Nucleus accumbens (tissue), 56 donors: Measurements from ENCODE around the gene ARHGAP19.
"Not testable (repeated sequence)": the region's sequence is repeated elsewhere in the genome, so short reads cannot be mapped to it uniquely, and the experiment has no call there.

ENCODE experiments used
- DNase-seq, 56 donors: peaks; one replicate each; lab custom pipeline; 2025; lab: John Stamatoyannopoulos, UW

The ARHGAP19 gene

DNA sequence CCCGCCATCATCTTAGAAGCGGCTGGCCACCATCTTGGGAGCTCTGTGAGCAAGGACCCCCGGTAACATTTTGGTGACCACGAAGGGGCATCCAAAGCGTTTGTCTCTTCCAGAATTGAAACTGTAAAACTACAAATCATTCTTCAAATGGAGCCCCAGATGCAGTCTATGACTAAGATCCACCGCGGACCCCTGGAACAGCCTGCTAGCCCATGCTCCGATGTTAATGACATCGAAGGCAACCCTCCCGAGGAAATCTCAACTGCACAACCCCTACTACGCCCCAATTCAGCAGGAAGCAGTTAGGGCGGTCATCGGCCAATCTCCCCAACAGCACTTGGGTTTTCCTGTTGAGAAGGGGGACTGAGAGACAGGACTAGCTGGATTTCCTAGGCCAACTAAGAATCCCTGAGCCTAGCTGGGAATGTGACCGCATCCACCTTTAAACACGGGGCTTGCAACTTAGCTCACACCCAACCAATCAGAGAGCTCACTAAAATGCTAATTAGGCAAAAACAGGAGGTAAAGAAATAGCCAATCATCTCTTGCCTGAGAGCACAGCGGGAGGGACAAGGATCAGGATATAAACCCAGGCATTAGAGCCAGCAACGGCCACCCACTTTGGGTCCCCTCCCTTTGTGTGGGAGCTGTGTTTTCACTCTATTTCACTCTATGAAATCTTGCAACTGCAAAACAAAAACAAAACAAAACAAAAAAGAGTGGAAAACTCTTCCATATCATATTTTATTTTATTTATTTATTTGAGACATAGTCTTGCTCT is 1.7 kb downstream of the ARHGAP19 start:
- not testable (repeated sequence) for DNase-seq

- DNase-seq: not testable (repeated sequence)
Observed at GRCh38 chr10:97290076-97290475, 2.4 kb downstream of the ARHGAP19 start.

DNA sequence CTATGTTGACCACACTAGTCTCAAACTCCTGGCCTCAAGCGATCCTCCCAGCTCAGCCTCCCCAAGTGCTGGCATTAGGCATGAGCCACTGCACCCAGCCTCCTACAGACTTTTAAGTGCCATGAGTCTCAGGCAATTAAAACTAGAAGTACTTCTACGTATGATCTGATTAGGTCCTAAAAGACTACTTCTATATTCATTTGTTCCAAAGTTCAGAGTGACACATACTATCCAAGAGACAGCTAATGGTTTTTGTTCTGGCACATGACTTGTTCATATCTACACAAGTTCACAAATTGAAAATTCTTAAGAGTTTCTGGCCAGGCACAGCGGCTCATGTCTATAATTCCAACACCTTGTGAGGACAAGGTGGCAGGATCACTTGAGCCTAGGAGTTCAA is 11.7 kb downstream of the ARHGAP19 start:
- DNase-seq: no peak

- no peak for DNase-seq
Observed at GRCh38 chr10:97279121-97279815, 13.2 kb downstream of the ARHGAP19 start.

GRCh38 chr10:97278491-97278989 is 13.9 kb downstream of the ARHGAP19 start:
- no peak for DNase-seq

- DNase-seq: no peak
Observed at GRCh38 chr10:97277551-97277950, 14.9 kb downstream of the ARHGAP19 start.

DNA sequence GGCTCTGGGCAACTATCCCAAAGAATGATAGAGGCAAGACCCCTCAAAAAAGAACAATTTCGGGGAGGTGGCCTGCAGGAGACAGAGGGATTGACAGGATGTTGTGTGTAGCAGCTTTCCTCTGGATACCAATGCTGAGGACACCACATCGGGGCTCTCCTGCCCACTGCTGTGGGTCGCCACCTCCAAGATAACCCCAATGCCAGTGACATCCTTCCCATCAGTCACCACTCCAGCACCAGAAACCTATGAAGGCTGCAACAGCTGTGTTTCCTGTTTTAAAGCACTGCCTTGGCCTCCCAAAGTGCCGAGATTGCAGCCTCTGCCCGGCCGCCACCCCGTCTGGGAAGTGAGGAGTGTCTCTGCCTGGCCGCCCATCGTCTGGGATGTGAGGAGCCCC is 17.6 kb downstream of the ARHGAP19 start:
- DNase-seq: no peak

DNA sequence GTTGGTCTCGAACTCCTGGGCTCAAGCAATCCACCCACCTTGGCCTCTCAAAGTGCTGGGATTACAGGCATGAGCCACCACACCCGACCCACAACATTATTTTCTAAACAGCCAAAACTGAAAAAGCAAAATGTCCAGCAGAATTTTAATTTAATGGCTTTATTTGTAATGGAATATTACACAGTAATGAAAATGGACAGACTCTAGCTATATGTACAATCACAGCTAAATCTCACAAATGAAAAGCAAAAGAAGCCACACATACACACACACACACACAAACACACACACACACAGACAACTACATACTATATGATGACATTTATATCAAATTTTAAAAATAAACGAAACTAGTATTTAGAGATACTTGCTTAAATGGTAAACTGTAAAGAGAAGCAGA is 18.7 kb downstream of the ARHGAP19 start:
- no peak for DNase-seq

- DNase-seq: no peak
Observed at GRCh38 chr10:97270523-97271154, 21.8 kb downstream of the ARHGAP19 start.

GRCh38 chr10:97267671-97268070 is 24.8 kb downstream of the ARHGAP19 start:
- no peak for DNase-seq

- not testable (repeated sequence) for DNase-seq
Observed at GRCh38 chr10:97265095-97265494, 27.3 kb downstream of the ARHGAP19 start.

- DNase-seq: no peak
Observed at GRCh38 chr10:97263971-97264370, 28.5 kb downstream of the ARHGAP19 start.

DNA sequence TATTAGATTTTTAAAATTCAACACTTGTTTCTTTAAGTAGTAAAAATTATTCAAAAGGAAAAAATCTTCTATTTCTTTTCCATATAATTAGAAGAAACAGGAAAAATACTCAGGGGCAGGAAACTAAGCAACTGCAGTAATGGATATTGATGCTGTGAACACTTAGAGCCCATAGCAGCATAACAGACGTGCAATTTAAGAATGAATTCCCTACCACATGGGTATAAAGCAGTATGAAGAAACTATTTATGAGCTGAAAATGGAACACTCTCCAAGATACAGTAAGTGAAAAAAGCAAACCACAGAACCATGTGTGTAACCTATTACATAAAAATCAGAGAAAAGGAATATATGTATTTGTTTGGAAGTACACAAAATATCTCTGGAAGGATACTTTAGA is 30.8 kb downstream of the ARHGAP19 start:
- DNase-seq: no peak

DNA sequence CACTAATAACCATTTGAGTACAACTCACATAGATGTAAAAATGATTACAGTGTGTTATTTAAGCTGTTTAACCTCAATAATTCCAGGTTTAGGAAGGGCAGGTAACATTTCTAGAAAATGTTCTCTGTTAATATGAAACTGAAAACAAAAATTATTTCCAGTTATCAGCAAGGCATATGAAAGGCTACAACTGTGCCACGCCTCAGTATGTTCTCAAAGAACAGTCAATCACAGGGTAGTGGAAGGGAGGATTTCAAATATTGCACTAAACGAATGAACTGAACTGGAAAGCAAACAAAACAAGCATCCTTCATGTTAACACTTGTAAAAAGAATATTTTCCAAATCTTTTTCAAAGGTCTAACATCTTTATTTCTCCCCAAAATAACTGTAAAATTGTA is 31.3 kb downstream of the ARHGAP19 start:
- no peak for DNase-seq

GRCh38 chr10:97259119-97259518 is 33.3 kb downstream of the ARHGAP19 start:
- no peak for DNase-seq

GRCh38 chr10:97256356-97256755 is 36.1 kb downstream of the ARHGAP19 start:
- DNase-seq: no peak

DNA sequence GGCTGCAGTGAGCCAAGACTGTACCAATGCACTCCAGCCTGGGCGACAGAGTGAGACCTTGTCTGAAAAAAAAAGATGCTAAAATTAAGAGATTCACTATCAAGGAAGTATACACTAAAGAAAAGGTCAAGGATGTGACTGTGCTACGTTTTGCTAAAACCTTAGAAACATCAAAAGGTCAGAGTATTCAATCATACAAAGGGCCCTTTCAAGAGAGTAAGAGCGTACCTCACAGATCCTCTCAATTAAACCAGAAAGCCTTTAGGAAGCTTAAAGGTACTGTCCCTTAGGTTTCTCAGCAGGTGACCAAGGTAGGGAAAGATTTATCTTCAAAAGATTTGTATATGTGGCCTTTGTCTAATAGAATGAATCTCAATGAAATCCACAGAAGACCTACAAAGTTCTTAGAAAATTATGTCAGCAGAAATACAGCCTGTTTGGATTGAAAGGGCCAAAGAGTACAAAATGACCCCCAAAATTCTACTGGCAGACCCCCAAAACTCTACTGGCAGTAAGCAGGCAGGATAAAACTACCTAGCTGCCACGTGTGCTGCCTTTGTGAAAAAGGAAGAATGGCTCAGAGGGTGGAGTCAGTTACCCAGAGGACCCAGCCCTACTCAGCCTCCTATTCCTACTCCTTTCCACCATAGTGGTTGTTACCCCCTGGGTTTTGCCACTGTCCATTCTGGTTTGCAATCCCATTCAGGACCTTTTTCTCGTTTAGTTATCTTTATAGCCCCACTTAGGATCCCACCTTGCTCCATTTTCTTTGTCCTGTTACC is 36.7 kb downstream of the ARHGAP19 start:
- no peak for DNase-seq

DNA sequence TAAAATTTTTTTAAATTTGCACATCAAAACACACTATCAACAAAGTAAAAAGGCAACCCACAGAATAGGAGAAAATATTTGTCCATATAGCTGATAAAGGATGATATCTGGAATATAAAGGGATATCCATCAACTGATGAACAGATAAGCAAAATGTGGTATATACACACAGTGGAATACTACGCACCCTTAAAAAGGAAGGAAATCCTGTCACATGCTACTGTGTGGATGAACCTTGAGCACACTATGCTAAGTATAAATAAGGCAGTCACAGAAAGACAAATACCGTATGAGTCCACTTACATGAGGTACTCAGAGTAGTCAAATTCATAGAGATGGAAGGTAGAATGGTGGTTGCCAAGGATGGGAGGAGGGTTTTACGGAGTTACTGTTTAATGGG is 37.7 kb downstream of the ARHGAP19 start:
- DNase-seq: no peak

GRCh38 chr10:97250952-97251351 is 41.5 kb downstream of the ARHGAP19 start:
- no peak for DNase-seq

- no peak for DNase-seq
Observed at GRCh38 chr10:97243836-97244235, 48.6 kb downstream of the ARHGAP19 start.

- DNase-seq: no peak
Observed at GRCh38 chr10:97238855-97239254, 53.6 kb downstream of the ARHGAP19 start.
